D341Med (cell line): Measurements from ENCODE around the gene PCDH8.

ENCODE experiments used
- DNase-seq: peaks from one replicate; pipeline ENCODE4 v3.0.0; 2012; ENCODE audit warnings: low spot score

PCDH8 gene, protein sequence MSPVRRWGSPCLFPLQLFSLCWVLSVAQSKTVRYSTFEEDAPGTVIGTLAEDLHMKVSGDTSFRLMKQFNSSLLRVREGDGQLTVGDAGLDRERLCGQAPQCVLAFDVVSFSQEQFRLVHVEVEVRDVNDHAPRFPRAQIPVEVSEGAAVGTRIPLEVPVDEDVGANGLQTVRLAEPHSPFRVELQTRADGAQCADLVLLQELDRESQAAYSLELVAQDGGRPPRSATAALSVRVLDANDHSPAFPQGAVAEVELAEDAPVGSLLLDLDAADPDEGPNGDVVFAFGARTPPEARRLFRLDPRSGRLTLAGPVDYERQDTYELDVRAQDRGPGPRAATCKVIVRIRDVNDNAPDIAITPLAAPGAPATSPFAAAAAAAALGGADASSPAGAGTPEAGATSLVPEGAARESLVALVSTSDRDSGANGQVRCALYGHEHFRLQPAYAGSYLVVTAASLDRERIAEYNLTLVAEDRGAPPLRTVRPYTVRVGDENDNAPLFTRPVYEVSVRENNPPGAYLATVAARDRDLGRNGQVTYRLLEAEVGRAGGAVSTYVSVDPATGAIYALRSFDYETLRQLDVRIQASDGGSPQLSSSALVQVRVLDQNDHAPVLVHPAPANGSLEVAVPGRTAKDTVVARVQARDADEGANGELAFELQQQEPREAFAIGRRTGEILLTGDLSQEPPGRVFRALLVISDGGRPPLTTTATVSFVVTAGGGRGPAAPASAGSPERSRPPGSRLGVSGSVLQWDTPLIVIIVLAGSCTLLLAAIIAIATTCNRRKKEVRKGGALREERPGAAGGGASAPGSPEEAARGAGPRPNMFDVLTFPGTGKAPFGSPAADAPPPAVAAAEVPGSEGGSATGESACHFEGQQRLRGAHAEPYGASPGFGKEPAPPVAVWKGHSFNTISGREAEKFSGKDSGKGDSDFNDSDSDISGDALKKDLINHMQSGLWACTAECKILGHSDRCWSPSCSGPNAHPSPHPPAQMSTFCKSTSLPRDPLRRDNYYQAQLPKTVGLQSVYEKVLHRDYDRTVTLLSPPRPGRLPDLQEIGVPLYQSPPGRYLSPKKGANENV

DNA sequence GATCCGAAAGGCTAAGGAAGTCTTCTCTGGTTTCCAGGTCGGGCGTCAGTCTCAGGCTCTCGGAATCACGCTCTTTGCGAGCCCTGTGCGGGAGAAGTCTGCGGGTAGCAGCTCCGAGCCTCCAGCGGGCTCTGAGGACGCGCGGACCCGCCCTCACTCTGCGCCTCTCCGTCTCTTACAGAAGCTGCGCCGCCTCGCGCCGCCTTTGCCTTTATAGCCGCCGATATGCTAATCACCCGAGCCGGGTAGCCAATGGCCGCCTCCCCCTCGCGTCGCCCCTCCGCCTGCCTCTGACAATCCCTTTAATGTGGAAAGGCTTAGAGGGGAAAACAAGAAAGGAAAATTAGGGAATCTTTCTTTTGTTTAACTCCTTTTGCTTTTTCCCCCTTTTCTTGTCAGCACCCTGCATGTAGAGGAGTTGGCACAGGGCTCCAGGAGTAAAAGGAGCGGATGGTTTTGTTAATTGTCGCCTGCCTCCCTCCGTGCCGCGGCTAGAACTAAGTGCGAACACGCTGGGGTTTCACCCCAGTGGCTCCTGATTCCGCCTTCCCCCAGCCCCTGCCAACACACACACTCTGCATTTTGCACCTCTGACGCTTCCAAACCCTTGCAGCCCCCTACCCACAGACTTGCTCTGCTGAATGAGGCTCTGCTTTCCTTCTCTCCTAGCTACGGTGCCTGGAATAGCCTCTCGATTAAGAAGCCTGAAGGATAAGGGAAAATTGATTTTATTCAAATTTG is at the start of gene PCDH8:
TSS of gene PCDH8 (minus strand) at position 186 of the 741 bp plus-strand sequence. CDS start 204 bp downstream, outside the sequence.
- DNase-seq, result peak; percentile 93

DNA sequence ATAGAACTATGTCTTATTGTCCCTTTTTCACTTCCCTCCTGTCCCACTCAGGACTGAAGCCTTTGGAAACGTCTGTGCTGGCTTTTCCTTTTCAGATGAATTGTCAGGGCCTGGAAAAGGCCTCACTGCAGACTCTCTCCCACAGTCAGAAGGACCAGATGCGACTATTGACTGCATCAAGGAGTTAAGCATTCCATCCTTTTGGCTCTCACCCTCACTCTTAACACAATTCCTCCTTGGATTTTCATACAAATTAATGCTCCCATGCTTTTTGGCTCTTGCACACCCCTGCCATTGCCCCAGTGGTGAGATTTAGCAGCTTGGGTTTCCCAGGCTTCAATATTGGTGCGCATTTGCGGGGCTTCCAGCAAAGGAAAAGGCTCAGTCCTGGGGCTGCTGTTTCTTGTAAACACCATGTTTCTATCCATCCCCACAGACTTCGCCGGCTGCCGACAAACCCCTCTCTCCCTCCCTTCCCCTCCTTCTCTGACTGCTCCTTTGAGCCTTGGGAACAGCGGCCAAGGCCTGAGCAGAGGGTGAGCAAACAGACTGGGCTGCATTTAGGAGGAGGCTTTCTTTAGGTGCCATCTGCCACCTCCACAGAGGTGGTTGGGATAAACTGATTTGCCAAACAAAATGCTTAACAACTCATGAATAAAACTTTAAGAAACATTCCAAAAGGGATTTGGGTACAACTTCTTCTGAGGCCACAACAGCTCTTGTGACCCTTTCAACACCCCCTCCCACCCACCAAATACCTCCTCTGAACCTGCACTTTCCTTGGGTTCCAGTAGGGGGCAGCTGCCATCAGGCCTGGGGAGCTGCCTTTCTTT is 48.6 kb upstream of the PCDH8 start:
- peak; percentile 78 for DNase-seq

DNA sequence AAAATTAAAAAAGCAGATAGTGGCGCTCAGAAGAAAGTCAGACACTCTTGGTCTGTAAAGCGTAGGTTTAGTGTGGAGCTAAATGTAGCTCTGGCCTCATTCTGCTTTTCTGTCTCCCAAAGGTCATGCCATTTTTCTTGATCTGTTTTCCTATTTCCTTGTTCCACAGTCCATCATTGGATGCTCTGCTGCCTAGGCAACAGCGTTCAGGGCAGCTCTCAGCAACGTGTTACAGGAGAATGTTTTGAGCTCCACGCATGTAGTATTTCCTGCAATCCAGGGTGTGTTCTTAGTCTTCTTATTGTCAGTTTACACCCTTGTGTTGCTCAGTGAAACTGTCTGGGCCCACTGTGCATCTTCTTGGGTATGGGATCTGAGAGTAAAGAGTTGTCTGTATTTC is 46.0 kb upstream of the PCDH8 start:
- no peak for DNase-seq

DNA sequence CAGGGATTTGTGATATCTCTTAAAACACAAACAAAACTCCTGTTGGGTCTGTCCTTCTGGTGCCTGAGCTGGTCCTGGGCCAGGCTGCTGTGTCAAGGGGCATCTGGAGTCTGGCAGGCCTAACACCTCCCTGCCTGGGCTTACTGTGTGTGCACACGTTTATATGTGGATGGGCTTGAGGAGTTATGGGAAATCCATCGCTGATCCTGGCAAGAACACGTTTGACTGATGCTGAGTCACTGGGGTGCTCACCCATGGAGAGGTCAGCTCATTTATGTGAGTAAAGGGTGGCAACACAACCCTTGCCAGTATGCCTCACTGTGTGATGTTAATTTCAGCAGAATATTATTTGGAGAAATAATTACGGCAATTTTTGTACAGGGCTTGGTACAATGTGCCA is 44.5 kb upstream of the PCDH8 start:
- DNase-seq, result no peak

DNA sequence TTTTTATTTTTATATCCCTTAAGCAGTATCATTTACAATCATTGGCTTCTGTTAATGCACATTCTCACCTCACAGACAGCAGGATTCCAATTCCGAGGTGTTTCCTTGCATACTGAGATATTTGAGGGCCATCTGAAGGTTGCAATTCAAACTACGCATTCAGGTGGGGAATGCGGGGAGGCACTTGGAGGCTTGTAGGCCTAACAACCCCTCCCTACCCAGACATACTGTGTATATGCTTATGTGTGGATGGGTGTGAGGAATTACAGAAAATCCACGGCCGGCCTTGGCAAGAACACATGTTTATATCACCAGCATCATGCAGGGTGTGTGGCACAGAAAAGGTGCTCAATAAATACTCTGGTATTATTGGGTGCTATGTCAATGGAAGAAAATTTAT is 43.3 kb upstream of the PCDH8 start:
- DNase-seq, result no peak

DNA sequence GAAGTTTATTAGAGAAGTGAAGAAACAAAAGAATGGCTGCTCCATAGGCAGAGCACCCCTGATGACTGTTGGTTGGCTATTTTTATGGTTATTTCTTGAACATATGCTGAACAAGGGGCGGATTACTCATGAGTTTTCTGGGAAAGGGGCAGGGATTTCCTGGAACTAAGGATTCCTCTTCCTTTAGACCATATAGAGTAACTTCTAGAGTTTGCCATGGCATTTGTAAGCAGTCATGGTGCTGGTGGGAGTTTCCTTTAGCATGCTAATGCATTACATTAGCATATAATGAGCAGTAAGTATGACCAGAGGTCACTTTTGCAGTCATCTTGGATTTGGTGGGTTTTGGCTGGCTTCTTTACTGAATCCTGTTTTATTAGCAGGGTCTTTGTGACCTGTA is 38.7 kb upstream of the PCDH8 start:
- no peak for DNase-seq

DNA sequence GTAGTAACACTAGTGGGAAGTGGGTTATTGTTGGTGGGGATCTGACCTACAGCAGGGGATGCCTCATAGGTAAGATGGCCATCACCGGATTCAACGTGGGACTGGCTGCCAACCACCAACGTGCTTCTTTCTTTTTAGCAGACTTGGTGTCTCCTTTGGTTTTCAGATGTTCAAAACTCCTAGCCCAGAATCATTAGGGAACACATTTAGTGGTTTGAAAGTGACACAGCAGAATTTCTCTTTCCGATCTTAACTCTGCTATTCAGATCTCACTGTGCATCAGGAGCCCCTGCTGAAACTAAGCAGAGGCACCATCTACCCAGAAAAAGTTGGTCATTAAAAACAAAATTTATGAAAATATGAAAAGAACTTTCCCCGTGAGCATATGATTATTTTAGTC is 36.7 kb upstream of the PCDH8 start:
- no peak for DNase-seq

DNA sequence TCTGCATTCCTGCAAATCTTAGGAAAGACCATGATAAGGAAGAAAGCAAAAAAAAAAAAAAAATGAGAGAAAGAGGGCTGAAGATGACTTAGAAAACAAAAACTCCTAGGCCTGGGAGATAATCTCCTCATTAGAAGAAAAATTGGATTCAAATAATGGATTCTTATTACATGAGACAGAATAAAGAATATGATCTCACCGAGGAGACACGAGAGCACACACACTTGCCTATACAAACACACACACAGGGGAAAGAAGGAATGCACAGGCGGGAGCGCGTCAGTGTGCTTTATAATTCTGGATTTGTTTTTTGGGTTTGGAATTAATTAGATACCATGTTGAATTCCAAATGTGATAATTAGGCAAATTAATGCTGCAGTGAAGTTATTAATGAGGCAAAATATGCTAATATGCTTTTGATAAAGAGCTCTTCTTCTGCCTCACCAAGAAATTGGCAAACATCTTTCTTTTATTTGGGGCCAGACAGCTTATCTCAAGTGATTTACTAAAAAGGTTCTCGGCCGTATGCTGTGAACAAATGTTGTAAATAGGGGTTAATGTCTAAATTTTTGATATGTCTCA is 36.1 kb upstream of the PCDH8 start:
- no peak for DNase-seq

DNA sequence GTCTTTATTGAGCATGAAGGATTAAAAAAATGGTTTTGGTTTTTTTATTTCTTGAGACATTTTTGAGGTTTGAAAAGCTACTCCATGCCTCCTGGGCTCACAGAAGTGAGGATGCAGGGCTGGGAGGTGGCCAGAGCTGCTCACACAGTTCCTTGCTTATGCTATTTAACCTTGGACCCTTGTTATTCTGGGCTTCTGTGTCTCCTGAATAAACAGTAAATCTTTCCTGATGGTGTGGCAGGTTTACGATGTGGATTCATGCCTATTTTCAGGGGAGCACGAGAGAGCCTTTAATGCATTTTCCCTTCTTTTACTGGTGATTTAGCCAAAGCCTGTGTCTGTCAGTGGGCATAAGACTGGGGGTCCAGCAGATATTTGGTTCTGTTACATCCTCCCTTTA is 34.3 kb upstream of the PCDH8 start:
- no peak for DNase-seq

DNA sequence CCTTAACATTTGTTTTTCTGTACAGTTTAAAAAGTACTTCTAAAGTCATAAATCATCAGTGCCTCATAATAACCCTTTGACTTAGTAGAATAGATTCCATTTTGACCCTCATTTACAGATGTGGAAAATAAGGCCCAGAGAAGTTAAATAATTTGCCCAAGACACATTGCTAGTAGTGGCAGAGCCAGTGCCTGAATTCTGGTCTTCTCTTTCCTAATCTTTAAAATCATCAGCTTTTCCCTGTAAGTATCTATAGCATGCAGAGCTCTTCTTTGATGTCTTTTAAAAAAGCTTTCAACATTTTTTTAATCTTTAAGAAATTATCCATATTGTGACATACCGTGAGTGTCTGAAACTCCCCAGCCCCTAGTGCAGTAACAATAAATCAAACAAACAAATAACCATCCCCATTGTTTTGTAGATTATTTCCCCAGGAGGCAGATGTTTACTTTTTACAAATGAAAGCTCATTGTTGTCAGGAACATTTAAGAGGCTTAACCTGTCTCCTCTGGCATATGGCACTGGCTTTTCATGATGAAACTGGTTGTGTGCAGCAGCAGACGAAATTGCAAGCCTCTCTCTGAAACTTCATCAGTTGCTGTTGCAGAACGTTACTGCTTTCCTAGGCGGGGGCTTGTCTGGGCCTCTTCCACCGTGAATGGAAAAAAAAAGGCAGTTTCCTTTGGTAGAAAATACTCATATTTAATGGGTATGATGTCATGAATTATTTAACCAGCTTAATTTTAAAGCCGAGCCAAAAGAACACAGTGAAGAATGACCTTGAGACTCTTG is 31.7 kb upstream of the PCDH8 start:
- DNase-seq, result peak; percentile 65

DNA sequence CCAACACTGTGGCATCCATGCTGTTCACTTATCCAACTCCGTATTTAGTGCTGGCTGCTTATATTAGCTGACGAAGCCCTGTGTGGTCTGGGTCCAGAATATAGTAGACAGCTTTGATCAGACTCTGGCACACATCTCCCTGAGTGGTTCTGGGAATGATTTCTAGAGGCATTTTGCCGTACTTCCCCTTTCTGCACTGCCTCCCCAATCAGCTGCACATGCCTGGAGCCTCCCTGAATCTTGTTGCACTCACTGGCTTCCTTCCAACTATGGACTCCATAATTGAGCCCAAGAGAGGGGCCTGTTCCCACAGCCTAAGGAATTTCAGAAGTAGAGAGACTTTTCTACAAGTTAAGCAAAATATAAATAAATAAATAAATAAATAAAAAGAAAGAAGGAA is 30.4 kb upstream of the PCDH8 start:
- DNase-seq, result no peak

DNA sequence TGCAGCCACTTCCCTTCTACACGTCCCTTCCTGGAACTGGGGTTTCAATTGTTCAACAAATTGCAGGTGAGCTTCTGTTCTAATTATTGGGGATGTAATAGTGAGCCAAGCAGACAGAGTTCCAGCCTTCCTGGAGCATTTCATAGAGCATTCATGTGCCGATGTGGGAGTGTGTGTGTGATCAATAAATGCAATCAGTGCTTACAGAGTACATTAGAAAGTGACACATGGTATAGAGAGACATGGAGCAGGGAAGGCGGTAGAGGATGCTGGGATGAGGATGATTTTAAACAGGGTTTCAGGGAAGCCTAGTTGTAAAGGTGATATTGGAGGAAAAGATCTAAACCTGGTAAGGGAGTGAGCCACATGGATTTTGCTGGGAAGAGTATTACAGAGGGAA is 21.7 kb upstream of the PCDH8 start:
- no peak for DNase-seq

DNA sequence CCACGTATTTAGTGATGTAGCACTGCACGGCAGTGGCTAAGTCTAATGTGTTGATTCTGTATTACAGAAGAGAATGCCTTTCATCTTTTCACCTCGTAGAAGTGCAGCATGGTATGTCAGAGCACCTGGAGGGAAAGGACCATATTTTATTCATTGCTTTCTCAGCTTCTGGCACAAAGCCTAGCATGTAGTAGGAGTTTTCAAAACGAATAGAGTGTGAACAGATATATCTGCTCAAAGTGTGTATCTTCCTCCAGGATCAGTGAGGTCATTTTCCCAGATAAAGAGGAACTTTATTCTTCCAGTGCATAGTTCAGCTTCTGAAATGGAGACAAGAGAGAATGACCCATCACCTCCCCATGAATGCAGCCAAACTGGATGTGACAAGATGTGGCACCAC is 21.2 kb upstream of the PCDH8 start:
- no peak for DNase-seq

DNA sequence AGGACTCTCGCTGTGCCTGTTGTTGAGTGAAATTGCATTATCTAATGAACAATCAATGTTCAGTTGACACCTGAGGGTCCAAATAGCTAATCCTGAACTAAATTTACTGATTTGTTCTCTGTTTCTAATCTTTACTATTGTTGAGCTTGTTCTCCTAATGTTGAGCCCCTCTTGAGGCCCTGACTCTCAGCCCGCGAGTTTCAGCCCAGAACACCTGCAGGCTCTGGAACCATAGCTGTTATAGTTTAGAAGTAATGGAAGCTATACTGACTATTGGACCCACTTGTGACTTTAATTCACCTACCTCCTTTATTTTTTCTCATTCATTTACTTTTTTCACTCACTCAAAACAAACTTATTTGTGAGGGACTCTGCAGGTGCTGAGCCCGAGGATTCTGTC is 20.6 kb upstream of the PCDH8 start:
- DNase-seq, result no peak

DNA sequence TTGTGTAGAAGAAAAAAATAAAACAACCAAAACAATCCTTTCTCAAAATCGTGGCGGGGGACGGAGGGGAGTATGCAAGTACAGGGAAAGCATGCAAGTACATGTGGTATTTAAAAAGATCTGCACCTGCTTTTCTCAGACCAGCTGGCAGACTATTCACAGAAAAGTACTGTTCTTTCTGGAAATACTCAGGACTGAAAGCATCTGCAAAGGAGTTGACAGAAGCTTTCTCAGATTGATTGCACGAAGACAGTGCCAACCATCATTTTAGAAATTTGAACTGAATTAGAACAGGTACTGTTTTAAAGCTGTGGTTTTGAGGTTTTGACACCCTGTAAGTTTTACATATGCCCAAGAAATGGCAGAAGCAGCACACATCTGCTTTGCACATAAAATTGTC is 19.8 kb upstream of the PCDH8 start:
- no peak for DNase-seq

DNA sequence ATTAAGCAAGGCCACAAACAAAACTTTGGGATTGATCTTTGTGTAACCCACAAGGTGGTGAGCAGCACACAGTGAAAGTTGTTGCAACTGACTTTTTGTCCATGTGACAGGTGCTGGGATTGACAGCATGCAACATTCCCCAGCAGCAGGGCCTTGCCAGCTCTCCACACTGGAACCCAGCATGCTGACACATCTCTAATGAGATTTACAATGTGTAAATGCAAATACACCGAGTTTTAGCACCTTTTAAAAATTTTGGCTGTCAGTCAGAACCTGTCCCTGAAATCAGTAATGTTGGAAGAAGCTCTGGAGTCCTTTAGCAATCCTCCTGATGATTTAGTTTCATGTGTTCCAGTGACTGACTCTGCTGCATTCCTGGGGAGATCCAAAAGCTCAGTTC is 16.5 kb upstream of the PCDH8 start:
- DNase-seq, result no peak

DNA sequence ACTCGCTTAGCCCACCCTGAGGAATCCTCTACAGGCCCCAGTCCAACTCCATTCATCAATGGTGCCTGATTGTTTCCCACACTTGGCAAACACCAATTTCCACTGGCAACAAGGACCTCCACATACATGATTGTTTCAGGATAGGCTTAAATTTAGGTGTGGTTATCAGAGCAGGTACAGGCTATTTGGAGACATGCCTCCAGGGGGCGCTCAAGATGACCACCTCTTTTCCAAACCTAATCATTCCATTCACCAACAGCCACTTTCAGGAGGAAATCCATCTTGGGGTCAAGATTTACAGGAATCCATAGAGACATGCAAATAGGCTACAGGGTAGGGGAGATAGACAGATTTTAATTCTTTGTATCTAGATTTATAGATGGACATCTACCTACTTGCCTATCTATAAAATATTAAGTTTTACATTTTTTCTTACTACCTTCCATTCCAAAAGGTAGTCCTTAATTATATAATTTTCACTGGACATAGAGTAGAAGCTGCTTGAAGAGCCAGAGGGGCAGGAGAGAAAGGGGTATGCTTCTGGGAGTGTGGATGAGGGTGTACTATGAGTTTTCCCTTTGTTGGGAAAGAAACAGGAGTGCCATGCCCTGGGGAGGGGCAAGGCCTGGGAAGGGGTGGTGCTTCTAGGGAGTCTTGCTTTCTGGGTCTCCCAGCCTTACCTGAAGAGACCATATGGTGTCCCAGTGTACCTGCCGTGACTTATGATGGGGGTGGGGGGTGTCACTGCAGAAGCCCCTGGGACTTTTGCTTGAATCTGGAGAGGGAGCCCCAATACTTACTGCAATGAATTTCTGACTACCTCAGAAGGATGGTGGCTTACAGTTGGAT is 14.1 kb upstream of the PCDH8 start:
- no peak for DNase-seq

DNA sequence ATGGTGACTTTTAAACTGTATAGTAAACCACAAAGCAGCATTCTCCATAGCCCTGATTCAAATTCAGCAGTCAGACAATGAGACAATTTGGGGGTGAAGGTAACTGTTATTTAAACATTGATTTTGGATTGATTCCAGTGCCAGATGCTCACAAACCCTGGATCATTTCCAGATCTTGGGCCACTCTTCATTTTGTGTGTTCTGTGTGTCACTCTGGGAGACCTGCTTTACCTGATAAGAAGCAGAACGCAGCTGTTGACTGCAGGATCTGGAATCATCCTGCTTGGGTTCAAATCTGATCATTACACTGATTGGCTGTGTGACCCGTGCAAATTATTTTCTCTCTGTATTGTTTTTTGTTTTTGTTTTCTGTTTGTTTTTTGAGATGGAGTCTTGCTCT is 4.0 kb upstream of the PCDH8 start:
- DNase-seq, result no peak
